Stimulated activated naive CD4-positive, alpha-beta T cell treated with Interleukin-2 at 50 U/mL for 16 hours (primary cell): Measurements from ENCODE around the gene WFDC2.

Experiments used
- DNase-seq: peaks from one replicate; lab custom pipeline; 2025; lab: John Stamatoyannopoulos, UW

Gene WFDC2

DNA sequence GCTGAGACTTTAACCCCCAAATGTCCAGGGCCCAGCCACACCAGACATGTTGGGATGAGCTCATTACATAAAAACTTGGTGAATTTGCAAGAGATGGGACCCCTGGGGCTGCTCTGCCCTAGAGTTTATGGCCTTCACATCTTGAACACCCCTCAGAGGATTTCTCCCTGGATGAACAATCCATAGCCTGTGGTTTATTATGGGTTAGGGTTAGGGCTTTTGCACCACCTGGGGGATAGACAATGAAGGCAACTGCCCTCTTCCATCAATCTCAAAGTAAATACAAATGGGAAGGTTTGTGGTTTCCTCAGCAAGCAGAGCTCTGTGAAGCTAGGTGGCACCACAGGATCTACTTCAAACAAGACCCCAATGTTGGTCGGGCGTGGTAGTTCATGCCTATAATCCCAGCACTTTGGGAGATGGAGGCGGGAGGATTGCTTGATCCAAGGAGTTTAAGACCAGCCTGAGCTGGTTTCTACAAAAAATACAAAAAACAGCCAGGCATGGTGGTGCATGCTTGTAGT is 28.5 kb downstream of the WFDC2 start:
- no peak for DNase-seq

GRCh38 chr20:45500022-45500421 is 30.5 kb downstream of the WFDC2 start:
- no peak for DNase-seq

- no peak for DNase-seq
Measured at GRCh38 chr20:45501600-45501999, 32.0 kb downstream of the WFDC2 start.

- no peak for DNase-seq
Measured at GRCh38 chr20:45502561-45502960, 33.0 kb downstream of the WFDC2 start.

DNA sequence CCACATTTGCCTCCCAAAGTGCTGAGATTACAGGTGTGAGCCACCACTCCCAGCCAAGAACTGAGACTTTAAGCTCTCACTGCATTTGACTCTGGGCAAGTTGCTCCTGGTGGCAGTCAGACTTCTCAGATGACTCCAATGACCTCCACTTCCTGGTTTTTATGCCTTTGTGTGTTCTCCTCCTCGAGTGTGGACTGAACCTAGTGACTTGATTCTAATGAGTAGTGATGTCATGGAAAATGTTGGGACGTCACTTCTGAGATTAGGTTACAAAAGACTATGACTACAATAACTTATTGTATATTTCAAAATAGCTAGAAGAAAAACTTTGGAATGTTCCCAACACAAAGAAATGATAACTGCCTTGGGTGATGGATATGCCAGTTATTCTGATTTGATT is 33.9 kb downstream of the WFDC2 start:
- no peak for DNase-seq

DNA sequence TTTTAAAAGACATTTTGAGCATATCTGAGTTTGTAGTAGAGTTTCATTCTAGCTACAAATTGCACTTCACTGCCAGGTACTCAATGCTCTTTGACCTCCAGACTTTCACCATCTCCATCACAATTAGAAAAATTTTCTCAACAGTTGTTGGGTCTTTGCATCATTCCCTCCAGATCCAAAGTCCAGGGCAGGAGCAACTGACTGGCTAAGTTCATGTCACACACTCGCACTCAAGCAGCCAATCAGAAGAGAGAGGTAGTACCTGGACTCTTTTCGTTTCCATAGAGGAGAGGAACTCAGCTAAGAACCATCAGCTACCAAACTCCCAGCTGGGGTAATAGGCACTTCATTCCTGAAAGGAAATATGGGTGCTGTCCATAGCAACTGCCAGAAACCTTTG is 36.8 kb downstream of the WFDC2 start:
- no peak for DNase-seq

DNA sequence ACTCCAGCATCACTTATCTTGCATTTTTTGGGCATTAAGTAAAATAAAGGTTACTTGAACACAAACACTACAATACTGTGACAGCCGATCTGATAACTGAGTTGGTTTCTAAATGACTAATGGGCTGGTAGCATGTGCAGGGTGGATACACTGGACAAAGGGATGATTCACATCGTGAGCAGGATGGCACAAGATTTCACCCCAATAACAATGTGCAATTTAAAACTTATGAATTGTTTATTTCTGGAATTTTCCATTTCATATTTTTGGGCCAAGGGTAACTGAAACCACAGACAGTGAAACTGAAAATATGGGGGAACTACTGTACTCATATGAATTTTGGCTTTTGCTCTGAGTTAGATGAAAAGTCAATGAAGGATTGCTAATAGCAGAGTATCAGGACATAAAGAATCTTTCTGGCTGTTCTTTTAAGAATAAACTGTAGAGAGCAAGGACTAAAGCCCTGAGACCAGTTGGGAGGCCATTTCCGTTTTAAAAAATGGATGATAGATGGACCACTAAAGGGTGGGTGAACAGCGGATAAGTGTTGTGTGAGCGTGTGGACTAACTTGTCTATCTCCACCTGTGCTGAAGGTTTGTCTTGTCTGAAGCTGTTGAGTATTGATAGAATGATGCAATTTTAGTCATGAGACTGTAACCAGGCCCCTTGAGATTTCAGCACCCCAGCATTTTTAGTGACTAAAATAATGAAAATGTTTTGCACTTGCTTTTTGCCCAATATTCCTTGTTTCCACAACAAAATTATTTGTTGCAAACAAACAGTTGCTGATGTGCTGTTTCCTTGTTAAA is 37.7 kb downstream of the WFDC2 start:
- DNase-seq, result no peak

DNA sequence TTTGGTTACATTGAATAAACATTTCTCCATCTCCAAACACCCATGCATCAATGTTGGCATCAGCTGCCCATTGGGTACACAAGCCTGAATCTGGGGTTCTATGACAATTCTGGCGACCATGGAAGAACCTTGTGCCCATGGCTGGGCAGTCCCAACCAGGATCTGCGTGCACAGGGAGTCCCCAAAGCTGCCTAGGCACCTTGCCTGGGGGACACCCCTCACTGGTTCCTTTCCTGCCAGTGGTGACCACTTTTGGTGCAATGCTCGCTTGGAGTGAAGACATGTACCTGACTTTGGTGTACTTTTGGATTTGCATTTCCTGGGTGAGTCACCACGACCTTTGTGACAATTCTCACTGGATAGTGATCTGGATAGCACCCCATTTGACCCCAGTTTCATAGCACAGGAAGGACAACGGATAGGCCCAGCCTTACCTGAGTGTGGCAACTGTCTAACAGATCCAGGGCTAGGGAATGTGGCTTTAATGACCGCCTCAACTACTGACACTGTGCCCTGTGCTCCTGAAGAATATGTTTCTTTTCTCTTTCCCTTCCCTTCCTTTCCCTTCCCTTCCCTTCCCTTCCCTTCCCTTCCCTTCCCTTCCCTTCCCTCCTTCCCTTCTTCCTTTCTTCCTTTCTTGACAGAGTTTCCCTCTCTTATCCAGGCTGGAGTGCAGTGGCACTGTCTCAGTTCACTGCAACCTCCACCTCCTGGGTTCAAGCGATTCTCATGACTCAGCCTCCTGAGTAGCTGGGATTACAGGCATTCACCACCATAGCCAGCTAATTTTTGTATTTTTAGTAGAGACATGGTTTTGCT is 38.7 kb downstream of the WFDC2 start:
- DNase-seq, result no peak

DNA sequence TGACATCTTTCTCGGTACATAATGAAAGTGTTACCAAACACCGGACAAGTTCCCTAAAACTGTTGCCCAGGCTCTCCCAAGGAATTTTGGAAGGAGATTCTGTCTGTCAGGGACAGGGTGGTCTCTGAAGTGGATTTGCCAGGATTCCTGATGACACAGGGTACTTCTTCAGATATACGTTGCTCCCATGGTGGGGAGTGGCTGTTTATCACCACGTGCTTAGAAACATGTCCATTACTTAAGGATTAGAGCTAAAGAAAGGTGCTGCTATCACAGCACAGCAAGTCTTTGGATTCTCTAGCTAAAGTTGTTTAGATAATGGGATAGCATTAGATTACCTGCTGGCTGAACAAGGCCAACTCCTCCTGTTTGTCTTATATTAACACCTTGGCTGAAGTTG is 39.5 kb downstream of the WFDC2 start:
- no peak for DNase-seq

DNA sequence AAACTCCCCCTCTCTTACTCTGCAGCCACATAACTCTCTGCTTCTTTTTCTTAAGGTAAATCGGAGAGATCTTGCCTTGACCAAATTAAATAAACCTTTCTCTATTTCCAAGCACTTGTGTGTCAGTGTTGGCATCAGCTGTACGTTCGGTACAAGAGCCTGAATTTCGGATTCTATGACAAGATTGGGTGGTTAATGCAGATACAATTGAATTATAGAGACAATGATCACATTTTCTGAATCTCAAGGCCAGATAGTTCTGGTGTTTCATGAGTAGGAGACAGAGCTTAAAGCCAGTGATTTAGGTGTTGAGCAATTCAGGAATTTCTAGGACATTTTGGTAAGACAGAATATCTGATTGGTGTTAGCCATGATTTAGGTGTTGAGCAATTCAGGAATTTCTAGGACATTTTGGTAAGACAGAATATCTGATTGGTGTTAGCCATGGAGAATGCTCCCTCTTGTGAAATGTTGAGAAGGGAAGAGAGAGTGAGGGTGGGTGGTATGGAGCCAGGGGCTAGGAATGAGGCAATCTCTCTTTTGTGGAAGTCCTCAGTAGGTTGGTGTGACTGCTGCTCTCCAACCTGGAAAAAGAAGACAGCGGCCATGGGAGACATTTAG is 40.8 kb downstream of the WFDC2 start:
- DNase-seq, result no peak

DNA sequence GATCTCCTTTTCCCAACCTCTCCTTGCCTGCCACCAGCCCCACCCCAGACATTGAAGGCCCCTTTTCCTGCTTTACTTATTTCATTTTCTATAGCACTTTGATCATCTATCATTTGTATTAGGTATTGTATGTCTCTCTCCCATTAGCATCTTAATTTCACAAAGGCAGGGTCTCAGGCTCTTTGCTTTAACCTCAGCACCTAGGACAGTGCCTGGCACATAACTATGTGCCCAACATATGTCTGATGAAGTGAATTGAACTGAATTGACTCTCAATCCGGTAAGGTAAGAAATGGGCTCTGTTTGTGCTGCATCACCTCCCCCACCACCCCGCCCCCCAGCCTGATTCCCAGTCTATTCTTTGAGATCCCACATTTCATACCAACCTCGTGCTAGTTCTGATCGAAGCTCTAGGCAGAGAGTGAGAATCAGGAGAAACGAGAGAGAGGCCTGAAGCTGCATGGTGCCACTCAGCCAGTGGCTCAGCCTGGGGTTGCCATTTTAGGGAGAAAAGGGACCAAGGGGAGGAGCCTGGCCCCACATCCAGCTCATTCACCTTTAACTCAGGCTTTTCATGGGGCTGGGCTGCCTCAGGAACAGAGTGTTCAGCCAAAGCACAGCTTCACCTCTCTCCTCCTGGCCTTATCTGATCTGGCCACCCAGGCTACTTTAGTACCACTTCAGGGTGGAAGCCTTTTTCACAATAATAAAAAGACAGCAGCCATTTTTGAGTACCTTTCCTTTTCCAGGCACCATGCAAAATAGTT is 45.8 kb downstream of the WFDC2 start, which contains the start of gene SPINT3:
SPINT3 (minus strand) TSS at position 476 of the 767 bp plus-strand sequence; CDS start at position 462, 14 bp downstream.
- no peak for DNase-seq

GRCh38 chr20:45518282-45518681 is 48.7 kb downstream of the WFDC2 start:
- DNase-seq, result no peak

DNA sequence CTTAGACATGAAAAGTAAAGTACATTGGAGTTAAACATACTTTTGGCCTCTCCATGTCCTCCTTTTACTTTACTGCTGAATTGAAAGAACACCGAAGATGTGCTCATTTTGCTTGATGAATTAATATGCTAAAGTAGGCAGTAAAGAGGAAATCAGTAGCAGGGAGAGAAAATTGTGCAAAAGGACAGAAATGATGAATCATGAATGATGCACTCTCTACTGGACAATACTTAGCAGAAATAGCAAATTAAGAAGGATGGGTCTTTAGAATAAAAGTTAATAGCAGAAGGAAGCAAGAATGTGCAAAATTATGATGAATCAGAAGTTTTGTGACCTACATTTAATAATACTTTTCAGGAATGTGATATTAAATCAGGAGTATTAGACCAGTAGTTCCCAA is 54.3 kb downstream of the WFDC2 start:
- no peak for DNase-seq

DNA sequence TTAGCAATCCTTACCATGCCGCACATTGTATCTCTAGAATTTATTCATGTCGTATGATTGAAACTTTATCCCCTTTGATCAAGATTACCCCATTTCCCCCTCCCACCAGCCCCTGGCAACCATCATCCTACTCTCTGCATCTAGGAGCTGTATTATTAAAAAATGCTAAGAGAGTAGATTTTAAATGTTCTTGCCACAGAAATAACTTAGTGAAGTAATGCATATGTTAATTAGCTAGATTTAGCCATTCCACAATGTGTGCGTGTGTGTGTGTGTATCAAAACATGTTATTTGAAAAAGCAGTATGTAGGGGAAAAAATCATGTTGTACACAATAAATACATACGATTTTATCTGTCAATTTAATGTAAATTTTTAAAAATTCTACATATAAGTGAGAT is 57.7 kb downstream of the WFDC2 start:
- no peak for DNase-seq
